ENCODE data around the gene FPR3. TPM values are rescaled to one million over a fixed set of nuclear protein-coding genes. Genes with fewer than 3 reads are reported as not detected.

FPR3 gene, protein sequence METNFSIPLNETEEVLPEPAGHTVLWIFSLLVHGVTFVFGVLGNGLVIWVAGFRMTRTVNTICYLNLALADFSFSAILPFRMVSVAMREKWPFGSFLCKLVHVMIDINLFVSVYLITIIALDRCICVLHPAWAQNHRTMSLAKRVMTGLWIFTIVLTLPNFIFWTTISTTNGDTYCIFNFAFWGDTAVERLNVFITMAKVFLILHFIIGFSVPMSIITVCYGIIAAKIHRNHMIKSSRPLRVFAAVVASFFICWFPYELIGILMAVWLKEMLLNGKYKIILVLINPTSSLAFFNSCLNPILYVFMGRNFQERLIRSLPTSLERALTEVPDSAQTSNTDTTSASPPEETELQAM
- total RNA-seq (2022) (not detected in 2 replicates), Bru-seq, nascent RNA (not detected), BruChase-seq, experiment 1, labeled RNA remaining after a 6-hour chase (not detected), BruChase-seq, experiment 2, labeled RNA remaining after a 2-hour chase (not detected)
- long read RNA-seq = 0 reads

DNA sequence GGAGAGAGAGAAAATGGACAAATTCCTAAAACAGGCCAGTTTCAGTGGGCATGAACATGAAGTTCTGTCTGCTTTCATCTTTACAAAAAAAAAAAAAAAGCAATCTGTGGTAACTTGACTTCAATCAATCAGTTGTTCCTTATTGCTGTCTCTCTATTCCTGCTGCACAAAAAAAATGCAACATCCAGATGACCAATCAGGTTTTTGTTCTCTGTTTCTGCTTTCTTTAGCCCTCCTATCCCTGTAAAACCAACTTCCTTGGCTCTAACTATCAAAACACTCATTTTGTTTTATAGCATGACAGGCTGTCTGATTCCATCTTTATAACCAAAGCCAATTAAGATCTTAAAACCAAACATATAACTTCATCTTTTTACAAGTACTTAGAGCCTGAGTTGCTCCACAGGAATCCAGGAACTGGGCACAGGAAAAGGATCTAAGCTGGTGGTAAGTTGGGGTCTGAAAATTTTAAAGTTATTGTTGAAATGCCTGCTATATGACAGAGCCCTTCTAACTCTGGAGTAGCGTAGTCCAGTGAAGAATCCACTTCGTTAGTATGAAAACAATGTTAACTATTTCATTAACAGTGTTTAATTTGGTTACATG lies at the start of gene FPR3:
Gene FPR3 (plus strand): TSS at position 273 of the 606 bp plus-strand sequence. CDS start 28,592 bp downstream, outside the sequence.
- no peak within 1 kb of the TSS for H3K4me3 Mint-ChIP-seq (ENCODE audit: low read depth, unreplicated experiment)
- CTCF ChIA-PET = no interaction called here
- no peaks in the 10 kb centered on the region for H3K36me3 Mint-ChIP-seq (ENCODE audit: insufficient read depth, unreplicated experiment)
- H3K9me3 Mint-ChIP-seq (ENCODE audit: low read depth, unreplicated experiment) = peaks cover 26% of the 10 kb centered on the region
- intact Hi-C loops (cut with micrococcal nuclease; ENCODE audit: unreplicated experiment) = no loop called here
- TF ChIP-seq, protein P1, sequence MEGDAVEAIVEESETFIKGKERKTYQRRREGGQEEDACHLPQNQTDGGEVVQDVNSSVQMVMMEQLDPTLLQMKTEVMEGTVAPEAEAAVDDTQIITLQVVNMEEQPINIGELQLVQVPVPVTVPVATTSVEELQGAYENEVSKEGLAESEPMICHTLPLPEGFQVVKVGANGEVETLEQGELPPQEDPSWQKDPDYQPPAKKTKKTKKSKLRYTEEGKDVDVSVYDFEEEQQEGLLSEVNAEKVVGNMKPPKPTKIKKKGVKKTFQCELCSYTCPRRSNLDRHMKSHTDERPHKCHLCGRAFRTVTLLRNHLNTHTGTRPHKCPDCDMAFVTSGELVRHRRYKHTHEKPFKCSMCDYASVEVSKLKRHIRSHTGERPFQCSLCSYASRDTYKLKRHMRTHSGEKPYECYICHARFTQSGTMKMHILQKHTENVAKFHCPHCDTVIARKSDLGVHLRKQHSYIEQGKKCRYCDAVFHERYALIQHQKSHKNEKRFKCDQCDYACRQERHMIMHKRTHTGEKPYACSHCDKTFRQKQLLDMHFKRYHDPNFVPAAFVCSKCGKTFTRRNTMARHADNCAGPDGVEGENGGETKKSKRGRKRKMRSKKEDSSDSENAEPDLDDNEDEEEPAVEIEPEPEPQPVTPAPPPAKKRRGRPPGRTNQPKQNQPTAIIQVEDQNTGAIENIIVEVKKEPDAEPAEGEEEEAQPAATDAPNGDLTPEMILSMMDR (IDR thresholded peaks at IDR 0.05; ENCODE audit: unreplicated experiment) = no peak
- DNase-seq = no peak
- no peak within 1 kb of the TSS for H3K27ac Mint-ChIP-seq (ENCODE audit: unreplicated experiment)
- no TSS peak for BruUV-seq (replicated peaks)
- H3K4me1 Mint-ChIP-seq (ENCODE audit: low read depth, unreplicated experiment) = no peaks in the 10 kb centered on the region
- peaks cover 12% of the 10 kb centered on the region for H3K27me3 Mint-ChIP-seq (ENCODE audit: unreplicated experiment)

DNA sequence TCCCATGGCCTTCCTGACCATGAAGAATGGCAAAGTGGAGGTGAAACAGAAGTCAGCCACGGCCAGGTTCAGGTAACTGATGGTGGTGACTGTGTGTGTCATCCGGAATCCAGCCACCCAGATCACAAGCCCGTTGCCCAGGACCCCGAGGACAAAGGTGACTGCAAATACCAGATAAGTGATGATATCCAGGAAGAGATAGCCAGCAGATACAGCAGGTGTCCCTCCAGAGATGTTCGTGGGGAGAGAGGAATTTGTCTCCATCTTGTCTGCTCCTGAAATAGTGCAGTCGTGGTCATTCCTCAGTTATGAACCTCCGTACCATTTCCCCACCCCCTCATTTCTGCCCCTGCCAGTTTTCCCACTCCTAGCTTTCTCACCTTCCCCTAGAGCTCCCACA lies 48.2 kb upstream of the FPR3 start:
- TF ChIP-seq, protein P1 (IDR thresholded peaks at IDR 0.05; ENCODE audit: unreplicated experiment) = no peak
- intact Hi-C loops (cut with micrococcal nuclease; ENCODE audit: unreplicated experiment) = no loop called here
- no TSS peak for BruUV-seq (replicated peaks)

DNA sequence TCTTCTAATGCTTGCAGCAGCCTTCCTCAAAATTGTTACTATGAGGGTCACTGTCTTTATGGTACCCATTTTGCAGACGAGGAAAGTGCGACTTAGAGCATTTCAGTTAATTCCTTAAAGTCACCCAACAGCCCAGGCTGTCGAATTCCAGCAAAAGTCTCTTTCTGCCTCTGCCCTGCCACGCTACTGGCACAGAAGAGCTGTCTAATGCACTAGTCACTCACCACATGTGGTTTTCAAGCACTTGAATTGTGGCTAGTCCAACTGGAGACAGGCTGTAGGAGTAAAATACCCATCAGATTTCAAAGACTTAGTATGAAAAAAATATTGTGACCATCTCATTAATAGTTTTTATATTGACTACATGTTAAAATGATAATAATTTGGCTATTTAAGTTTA lies 45.0 kb upstream of the FPR3 start:
- TF ChIP-seq, protein P1 (IDR thresholded peaks at IDR 0.05; ENCODE audit: unreplicated experiment) = no peak
- CTCF ChIA-PET = no interaction called here
- no TSS peak for BruUV-seq (replicated peaks)
- DNase-seq = no peak
- Mint-ChIP-seq H3K4me1 (ENCODE audit: low read depth, unreplicated experiment) (no peaks in the 10 kb centered on the region), H3K4me3 (ENCODE audit: low read depth, unreplicated experiment) (no peak overlapping the region), H3K36me3 (ENCODE audit: insufficient read depth, unreplicated experiment) (no peaks in the 10 kb centered on the region), H3K27me3 (ENCODE audit: unreplicated experiment) (no peaks in the 10 kb centered on the region), H3K27ac (ENCODE audit: unreplicated experiment) (no peak overlapping the region), H3K9me3 (ENCODE audit: low read depth, unreplicated experiment) (peaks cover 14% of the 10 kb centered on the region)
- intact Hi-C loops (cut with micrococcal nuclease; ENCODE audit: unreplicated experiment) = no loop called here

More for the DNA sequence above, 48.2 kb upstream of the FPR3 start:
- no peaks in the 10 kb centered on the region for H3K4me1 Mint-ChIP-seq (ENCODE audit: low read depth, unreplicated experiment)
- no peak for DNase-seq
- no peak overlapping the region for H3K4me3 Mint-ChIP-seq (ENCODE audit: low read depth, unreplicated experiment)
- CTCF ChIA-PET = no interaction called here
- H3K27me3 Mint-ChIP-seq (ENCODE audit: unreplicated experiment) = no peaks in the 10 kb centered on the region
- H3K36me3 Mint-ChIP-seq (ENCODE audit: insufficient read depth, unreplicated experiment) = no peaks in the 10 kb centered on the region
- H3K27ac Mint-ChIP-seq (ENCODE audit: unreplicated experiment) = no peak overlapping the region
- peaks cover 14% of the 10 kb centered on the region for H3K9me3 Mint-ChIP-seq (ENCODE audit: low read depth, unreplicated experiment)

DNA sequence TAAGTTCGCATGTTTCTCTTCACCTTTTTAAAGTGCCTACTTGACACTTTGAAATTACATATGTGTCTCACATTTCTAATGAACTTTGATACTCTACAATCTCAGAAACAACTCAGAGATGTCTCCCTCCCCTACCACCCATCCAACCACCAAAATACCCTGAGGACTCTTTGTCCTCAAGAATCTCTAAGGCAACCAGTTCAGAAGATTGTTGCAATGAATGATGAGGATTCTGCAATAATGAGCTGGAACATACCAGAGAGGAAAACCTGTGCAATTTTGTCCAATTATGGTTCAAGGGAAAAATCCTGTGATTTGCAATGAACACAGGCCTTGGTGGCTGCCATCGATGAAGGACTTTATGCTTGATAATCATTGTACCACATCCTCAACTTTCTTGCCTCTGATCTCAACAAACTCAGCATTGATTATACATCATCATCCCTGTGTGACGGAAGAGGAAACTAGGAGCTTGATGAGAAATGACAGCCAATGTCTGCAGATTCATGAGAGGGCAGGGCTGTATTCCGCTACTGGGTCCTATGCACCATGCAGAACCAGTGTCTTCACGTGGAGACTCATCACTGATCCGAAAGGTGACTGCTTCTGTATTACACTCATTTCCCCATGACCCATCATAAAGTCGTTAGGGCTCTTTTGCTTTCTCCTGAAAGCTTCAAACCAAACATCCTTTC lies 44.4 kb upstream of the FPR3 start:
- Mint-ChIP-seq H3K4me1 (ENCODE audit: low read depth, unreplicated experiment) (no peaks in the 10 kb centered on the region), H3K27ac (ENCODE audit: unreplicated experiment) (no peak overlapping the region), H3K4me3 (ENCODE audit: low read depth, unreplicated experiment) (no peak overlapping the region), H3K36me3 (ENCODE audit: insufficient read depth, unreplicated experiment) (no peaks in the 10 kb centered on the region), H3K27me3 (ENCODE audit: unreplicated experiment) (no peaks in the 10 kb centered on the region), H3K9me3 (ENCODE audit: low read depth, unreplicated experiment) (peaks cover 16% of the 10 kb centered on the region)
- no peak for DNase-seq
- CTCF ChIA-PET = no interaction called here
- intact Hi-C loops (cut with micrococcal nuclease; ENCODE audit: unreplicated experiment) = no loop called here
- no TSS peak for BruUV-seq (replicated peaks)
- TF ChIP-seq, protein P1 (IDR thresholded peaks at IDR 0.05; ENCODE audit: unreplicated experiment) = no peak

Measured in Calu3 (cell line).